HG02798 (cell line): ENCODE results near the gene CRP.
"Not testable (repeated sequence)": the region's sequence is repeated elsewhere in the genome, so short reads cannot be mapped to it uniquely, and the experiment has no call there.

Experiments
- ATAC-seq: cut with Tn5 transposase; IDR thresholded peaks from one replicate; pipeline ENCODE4 v1.9.1; 2021; ENCODE audit warnings: mild to moderate bottlenecking; ENCODE audit not compliant: unreplicated experiment, poor library complexity

The CRP gene, protein sequence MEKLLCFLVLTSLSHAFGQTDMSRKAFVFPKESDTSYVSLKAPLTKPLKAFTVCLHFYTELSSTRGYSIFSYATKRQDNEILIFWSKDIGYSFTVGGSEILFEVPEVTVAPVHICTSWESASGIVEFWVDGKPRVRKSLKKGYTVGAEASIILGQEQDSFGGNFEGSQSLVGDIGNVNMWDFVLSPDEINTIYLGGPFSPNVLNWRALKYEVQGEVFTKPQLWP

DNA sequence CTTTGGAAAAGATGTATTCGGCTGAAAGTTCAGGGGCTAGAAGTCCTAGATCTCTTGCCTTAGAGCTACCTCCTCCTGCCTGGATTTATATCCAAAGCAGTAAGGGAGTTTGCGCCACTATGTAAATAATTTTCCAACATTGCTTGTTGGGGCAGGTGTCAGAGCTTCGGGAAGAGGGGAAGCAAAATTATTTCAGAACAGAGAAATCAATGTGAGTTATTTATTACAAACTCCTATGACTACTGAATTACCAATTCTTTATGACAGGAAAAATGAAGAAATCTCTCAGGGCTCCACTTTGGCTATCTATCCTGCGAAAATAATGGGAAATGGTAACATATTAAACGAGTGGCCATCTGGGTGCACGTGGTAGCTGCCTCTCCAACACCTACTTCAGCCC is at the start of gene CRP:
Gene CRP (minus strand): TSS at position 61 of the 400 bp plus-strand sequence. CDS start 104 bp downstream, outside the sequence.
- ATAC-seq, result no peak

DNA sequence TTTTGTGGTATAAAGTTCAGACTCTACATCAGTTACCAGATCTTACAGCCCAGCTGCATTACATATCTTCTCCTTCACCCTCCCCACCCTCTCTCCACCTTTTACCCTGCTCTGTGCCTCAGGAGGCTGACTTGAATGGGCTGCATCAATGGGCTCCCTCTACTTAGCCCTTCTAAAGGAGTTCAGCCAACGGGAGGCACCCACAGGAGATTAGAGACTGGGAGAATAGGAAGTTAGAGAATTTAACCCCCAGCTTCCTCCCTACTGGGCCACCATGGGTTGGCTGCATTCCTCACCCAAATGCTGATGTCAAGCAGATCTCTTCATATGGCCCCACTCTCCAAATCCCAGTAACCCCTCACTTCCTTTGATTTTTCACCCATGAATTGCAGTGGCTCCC is 49.3 kb upstream of the CRP start:
- no peak for ATAC-seq

DNA sequence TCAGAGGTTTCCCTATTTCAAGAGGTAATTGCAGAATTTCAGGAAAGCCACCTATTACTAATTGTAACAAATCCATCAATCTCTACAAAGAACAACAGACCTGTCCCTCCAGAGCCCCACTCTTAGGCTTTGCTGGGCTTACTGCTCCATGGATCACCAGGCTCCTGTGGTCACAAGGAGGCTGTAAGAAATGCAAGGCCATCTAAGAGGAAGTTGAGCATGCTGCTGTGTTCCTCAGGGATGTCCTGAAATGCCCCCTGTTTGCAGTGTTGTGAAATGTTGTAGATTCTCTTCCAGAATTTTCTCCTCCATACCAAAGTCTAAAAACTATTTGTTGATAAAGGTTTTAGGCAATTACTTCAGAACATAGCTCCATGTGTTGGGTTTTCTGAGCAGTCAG is 42.0 kb upstream of the CRP start:
- ATAC-seq, result no peak

DNA sequence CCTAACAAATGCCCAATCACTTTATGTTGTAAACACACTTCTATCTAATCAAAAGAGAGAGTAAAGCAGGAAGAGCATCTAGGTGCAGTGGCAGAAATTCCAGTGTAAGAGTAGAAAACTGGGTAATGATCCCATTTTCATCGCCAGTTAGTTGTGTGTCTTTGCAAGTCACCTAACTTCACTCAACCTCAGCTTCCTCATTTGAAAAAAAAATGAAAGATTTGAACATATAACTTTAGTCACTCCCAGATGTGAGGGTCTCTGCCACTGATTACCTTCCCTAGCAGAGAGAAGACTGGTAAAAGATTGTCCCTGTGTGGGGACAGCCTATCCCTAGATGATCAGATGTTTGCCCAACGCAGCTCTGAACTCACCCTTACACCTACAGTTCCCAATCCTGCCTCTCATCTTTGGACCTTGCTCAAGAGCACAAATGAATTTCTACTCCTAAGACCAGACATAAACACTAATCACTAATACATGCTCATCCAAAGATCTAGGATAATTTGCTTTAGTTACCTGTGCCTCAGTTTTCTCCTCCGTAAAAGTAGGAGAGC is 41.1 kb upstream of the CRP start:
- no peak for ATAC-seq

DNA sequence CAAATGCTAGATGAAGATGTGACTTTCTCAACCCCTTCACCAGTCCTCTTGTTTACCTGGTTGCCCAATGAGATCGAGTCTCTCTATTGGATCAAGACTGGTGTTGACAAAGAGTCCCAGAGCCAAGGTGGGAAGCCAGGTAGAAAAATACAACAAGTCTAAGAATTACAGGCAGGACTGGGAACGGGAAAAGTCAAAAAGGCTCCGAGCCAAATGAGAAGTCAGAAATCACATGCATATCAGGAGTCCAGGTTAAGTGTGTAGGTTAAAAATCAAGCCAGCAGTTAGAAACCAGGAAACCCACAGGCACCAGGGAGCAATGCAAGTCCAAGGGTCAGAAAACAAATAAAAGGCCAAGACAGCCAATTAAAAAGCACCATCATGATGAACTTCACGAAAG is 39.0 kb upstream of the CRP start:
- ATAC-seq, result no peak

DNA sequence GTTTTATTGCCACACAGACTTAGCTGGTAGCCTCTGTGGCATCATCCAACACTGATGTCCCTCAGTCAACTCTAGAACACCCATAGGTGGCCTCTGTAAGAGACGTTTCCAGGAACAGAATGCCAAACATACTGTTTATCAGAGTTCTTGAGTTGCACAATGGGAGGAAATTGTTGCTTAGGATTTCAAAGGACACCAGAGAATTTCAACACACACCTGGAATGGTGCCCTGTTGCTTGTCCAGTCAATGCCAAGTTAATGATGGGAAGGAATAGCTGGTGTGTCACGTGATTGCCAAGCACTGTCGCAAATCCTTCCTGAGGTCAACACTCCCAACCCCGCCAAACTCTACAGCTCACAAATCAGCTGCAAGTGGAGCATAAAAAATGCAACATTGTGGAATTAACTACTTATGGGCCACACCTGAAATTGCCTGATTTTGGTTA is 37.8 kb upstream of the CRP start:
- ATAC-seq, result no peak

DNA sequence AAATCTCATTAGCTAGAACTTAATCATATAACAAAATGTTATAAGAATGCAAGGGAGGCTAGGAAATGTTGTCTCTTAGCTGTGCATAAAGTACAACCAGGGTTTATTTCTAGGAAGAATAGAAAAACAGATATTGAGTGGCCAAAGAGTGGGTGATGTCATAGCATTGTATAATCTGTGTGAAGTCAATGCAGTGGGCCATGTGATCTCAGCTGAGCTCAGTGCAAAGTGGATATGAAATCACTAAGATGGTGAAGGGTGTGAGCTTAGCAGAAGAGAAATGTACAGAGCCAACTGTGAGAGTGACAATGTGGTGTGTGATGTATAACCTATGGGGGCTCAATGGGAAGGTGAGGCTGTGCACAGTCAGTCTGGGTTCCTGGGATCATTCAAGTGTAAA is 36.6 kb upstream of the CRP start:
- no peak for ATAC-seq

DNA sequence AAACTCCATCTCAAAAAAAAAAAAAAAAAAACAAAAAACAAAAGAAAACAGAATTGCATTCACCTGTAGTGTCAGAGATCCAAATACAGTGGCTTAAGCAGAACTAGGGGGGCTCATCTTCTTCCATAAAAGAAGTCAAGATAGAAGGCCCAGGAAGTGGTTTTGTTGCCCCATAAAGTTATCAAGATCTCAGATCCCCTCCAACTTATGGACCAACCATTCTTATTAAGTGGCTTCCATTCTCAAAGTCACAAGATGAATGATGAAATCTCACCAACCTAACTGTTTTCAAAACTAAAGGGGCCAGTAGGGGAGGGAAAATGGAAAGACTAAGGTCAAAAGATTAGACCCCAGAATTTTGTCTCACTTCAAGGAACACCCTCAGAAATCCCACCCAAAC is 36.2 kb upstream of the CRP start:
- ATAC-seq, result no peak

DNA sequence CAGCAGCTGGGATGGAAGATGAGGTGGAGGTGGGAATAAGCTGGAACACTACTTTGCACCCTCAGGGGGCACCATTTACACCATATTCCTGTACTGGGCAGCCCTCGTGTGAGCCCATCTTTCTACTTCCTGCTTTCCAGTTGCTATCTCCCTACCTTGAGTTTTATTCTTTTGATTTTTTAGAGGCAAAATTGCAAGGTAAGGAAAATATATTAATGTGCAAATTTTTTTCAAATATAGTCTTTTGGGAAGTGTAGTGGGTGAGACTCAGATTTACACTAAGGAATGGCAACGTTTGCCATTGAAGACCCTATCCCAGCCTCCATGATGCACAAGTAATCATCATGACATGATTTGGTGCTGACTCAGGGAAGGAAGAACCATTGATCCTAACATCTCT is 35.2 kb upstream of the CRP start:
- ATAC-seq, result no peak

DNA sequence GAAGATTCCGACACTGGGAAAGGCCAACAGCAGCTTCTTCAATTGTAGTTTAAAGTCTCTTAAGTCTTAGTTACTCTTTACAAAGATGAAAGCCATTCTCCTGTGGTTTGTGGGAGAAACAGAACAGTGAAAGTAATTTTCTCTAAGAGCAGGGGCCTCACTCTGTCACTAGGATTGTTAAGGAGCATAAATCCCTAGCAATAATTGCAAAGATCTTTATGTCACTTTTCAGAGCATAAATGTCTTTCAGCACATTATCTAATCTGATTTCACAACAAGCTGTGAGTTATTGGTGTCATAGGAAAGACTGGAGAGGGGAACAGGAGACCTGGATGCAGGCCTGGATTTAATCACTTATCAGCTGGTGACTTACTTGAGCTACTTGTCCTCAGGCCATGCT is 34.0 kb upstream of the CRP start:
- no peak for ATAC-seq

DNA sequence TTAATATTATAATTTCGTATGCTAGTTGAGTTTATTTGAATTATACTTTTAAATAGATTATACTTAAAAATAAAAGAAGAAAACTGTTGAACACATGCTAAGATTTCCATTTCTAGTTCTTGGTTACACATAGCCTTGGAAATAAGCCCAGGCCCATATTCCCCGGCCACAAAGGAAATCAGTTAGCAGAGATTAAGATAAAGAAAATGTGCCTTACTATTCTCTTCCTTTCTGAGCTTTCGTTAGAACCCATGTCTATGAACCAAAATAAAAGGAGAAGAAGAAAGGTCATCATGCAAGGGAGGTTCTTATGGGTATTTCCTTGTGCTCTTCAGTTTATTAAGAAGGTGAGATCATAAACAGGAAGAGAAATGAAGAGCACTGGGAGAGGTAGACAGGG is 32.3 kb upstream of the CRP start:
- no peak for ATAC-seq

DNA sequence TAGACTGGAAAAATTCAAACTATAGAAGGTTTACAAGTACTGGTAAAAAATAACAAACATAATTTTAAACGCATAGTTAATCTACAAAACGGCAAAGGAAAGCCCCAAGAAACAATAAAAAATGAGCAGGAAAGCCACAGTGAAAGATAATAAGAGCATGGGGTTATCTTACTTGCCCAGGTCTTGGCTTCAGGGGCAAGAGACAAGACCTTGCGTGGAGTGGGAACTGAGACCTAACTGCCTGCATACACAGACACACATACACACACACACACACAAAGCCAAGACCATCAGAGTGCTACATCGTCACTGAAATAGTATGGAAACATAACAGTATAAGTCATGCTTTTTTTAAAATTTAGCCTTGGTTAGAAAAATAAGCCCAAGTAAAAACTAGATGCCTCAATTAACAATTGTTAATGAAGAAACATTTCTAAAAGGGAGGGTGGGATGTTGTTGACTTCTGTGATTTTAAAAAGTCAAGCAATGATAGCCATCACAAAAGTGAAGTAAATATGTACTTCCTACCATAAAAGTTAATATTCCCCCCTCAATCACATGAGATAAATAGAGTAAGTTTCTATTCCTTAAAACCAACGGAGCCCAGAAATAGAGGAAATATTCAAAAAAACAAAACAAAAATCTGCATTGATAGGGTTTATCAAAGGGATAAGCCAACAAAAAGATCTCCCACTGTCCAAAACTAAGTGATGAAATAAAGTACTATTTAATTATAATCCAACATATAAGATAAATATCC is 29.4 kb upstream of the CRP start:
- ATAC-seq, result no peak

DNA sequence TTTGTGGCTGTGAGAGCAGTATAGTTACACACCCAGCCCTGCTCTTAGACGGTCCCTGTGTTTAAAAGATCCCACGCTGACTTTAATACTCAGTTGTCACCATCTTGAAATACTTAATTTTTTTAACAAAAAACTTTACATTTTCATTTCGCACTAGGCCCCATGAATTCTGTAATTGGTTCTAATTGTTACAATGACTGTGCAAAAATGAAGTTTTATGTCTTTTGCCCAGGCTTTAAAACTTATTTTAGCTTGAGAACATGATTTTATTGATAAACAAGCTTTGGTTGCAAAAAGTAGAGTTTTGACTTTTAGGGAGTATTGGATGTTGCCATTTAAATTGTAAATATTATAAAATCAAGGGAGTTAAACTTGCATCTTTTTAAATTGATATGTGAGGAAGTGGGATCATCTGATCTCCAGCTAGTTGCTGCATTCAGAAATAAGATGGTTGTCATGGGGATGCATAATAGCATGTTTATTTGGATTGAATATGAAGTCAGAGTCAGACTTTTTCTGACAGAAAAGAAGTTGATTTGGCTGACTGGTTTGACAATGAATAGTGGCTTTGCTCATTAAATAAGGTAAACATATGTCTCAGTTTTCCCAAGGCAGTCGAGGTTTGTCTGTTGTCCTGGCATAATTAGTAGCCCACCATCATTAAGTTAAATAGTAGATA is 23.0 kb upstream of the CRP start:
- ATAC-seq, result no peak

DNA sequence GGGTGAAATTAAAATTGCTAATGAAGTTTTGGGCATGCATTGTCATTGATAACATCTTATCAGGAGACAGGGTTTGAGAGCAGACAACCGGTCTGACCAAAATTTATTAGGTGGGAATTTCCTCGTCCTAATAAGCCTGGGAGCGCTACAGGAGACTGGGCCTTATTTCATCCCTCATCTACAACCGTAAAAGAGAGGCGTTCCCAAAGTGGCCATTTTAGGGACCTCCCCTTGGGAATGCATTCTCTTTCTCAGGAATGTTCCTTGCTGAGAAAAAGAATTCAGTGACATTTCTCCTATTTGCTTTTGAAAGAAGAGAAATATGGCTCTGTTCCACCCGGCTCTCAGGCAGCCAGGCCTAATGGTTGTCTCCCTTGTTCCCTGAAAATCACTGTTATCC is 8.8 kb upstream of the CRP start:
- not testable (repeated sequence) for ATAC-seq

DNA sequence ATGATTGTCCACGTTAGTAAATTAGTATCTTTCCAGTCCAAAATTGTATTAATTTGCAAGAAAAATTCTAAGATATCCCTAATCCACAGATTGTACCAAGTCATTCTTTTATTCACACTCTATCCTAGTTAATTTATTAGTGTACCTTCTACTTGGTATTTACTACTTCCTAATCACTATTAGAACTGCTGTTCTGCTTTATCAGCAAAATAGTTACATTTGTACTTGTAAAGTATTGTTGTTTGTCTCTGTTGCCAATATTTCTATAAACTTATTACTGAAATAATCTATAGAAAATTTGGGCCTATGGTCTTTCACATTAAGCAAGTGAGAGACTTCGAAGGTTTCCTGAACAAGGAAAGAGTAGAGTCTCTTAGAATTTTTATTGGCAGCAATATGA is 5.6 kb upstream of the CRP start:
- ATAC-seq, result no peak

DNA sequence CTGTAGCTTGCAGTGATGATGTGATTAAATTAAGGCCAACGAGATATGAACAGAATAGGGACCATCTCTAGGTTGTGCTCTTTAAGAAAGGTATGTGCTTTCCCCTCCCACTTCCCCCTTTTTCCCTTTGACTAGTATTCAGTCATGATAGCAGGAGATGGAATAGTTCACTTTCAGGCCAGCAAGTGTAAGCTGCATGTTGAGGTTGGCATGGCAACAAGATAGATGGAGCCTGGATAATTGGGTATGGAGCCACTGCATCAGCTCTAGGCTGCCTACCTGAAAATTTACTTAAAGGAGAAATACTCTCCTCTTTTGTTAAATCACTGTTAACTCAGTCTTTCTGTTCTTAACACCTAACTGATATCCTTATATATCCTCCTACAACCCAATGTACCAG is 1.5 kb upstream of the CRP start:
- ATAC-seq, result no peak

DNA sequence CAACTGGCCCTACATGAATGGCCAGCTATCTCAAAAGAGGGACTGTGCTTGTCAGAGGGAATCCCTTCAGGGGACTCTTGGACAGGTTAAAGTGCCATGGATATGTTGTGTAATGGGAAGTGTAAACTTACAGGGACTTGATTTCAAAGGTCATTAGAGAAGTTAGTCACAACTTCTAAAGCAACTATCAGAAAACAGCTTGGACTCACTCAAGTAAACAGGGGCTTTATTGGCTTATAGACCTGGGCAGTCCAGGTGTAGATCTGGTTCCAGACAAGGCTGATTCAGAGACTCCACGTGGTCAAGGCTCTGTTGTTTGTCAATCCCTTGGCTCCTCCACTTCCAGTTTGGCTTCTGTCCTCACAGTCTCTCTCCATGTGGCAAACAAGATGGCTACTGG is 2.3 kb downstream of the CRP start:
- ATAC-seq, result no peak

DNA sequence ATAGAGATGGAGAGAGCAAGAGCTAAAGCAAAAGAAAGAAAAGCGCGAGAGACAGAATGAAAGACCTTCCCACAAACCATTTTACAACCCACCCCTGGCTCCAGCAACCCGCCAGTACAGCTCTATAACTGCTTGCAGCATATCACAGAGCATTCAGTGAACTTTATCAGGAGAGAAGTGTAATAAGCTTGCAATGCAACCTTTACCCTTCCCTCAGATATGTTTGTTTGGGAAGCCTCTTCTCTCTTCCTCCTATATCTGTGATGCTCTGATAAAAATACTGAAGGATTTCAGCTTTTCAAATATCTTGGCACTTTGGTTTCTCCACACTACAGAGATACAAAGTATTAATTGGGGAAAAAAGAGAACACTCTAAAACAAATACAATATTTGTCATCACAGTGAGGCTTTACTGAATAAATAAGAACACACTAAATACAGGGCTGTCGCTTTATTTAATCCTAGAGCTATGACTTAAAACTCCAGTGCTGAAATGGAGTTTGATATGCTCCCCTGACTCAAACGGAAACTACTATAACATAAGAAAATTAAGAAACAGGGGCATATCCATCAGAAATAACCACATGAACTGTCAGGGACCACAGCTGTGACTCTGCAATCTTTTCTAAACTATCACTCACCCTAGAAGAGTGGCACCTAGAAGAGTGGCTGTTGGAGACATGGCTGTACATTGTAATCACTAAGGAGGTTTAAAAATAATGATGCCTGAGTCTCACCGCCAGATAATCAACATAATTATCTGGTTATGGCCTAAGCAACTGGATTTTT is 6.7 kb downstream of the CRP start:
- no peak for ATAC-seq

DNA sequence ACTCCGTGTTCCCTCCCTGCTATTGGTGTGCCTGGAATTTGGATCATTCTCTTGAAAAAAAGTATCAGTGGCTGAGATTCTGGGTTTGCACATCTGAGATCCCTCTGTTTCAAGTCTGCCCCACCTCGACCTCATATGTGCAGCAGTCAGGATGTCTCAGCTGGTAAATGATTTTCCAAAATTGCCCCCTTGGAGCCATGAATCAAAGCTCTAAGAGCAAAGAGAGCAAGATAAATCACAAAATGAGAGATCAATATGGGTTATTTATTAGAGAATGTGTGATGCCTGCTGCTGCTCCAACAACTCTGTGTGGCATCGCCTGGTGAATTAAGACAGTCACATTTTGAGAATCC is 8.5 kb downstream of the CRP start:
- ATAC-seq, result no peak

DNA sequence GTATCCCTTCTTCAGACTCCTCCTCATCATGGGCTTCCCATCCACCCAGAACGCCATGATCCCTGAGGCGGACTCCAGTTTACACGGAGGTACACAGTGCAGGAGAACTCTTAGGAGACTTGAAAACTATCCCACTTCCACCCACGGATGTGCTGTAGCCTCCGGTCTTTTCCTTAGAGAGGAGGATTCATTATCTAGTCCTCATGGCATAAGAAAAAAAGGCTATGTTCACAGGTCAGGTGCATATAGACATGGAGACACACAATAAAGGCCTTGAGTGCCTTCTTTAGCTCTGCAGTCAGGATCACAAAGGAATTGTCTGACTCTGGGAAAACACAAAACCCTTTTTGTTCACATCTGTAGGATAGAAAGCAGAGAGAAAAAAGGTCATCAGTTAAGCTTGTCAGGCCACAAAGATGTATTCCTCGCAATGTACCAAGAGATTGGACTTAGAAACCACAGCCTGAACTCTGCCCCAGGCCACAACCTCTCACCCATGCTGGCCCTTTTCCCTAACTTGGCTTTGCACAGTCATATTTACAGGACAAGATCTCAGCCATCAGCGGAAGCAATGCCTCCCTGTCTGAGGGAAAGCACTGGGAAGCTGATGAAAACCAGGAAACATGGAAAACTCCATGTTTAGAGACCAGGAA is 9.0 kb downstream of the CRP start:
- ATAC-seq, result no peak
